Measurements from ENCODE around the gene IFNL2.

DNA sequence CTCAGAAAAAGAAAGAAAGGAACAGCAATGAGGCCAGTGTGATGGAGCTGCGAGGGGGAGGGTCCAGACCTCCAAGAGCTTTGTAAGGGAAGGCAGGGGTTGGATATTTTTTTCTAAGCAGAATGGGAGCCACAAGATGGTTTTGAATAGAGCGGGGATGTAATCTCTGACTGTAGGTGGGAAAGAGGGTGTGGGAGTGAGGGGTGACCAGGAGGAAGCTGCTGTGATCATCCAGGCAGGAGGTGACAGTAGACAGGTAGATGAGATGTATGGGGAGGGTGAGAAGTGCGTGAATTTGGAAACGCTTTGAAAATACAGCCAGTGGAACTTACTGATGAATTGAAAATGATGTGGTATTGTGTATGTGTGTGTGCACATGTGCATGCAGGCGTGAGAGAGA lies 7.4 kb downstream of the IFNL2 start:
- TF ChIP-seq EZH2 (IDR thresholded peaks at IDR 0.05) (no peak), CTCF (IDR thresholded peaks at IDR 0.05) (no peak), EZH2phosphoT487 (IDR thresholded peaks at IDR 0.05) (no peak)
